ENCODE data around the gene SFRP5.

Gene SFRP5

DNA sequence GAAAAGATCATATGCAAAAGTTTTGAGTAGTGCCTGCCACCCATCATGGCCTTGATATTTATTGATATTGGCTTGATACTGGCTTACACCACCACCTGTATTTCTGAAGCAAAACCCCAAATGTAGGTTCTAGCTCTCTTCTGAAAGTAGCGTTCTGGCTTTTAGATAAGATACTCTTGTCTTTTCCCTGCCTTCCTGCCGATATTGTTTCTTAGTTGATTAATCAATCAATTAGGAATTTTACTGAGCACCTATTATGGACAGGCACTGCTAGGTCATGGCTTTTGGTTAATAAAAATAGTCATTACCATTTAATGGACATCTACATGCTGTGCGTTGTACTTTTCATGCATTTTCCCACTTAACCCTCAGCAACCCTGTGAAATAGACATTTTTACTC, 7.9 kb downstream of the SFRP5 start:
- DNase-seq = no peak

DNA sequence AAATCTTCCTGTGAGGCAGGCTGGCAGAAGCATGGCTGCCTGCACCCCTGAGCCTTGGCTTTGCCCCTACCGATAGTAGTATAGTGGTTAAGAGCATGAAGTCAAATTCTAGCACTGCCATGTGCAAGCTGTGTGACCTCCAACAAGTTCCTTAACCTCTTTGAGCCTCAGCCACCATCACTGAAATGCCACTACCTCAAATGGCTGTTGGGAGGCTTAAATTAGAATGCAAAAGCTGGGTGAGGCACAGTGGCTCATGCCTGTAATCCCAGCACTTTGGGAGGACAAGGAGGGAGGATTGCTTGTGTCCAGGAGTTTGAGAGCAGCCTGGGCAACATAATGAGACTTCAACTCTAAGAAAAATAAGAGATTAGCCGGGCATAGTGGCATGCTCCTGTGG, 8.4 kb downstream of the SFRP5 start:
- no peak for DNase-seq

DNA sequence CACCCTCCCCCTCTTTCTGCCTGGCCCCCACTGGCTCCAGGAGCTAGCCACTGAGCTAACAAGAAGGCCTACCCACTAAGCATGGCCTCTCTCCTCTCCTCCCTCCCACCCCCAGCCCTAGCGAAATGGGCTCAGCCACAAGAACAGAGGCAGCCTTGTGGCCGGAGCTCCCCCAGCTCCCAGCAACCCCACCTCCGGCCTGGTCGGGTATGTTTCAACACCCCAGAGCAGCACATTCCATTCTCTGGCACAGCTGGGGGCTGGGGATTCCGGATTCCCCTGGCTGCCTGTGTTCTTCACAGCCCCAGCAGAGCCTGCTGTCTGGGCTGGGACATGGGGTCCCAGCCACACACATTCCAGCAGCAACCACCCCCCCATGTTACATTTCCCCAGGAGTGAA, 9.0 kb downstream of the SFRP5 start:
- DNase-seq = no peak

DNA sequence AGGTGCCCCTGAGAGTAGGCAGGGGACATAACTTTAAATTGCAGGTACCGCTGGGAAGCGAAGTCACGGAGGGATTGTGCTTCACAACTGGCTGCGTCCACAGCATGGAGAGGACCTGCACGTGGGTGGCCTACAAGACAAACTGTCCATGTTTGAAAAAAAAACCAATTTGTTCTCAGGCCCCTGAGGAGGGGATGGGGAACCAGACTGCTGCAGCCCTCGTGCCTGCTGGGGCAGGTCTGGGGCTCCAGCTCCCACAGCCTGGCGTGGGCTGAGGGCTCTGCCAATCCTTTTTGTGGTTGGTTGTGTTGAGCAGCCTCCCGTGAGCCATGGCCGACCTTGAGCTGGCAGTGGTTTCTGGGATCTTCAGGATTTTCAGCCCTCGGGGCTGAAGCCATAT, 9.7 kb downstream of the SFRP5 start:
- no peak for DNase-seq

DNA sequence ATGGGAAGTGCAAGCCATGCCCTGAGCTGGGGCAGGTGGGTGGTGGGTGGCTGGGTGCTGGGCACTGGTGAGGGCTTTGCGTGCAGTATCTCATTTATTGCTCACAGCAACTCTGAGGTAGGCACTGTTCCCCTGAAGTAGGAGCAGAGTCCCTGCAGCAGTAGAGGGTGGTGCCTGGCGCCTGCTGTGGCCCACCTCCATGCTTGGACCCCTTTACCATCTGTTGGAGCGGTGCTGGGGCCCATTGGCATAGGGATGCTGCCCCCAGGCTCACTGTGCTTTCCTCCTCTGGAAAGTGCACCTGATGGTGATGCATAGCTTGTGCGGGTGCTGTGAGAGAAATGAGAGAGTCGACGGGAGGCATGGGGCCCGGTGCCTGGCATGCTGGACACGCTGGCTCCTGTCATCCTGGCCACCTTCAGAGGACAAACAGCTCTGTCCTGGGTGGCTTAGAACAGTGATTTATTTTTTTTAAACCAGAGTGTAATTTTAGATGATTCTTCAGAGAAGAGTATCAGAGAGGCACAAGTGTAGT, 10.4 kb downstream of the SFRP5 start:
- DNase-seq = no peak

DNA sequence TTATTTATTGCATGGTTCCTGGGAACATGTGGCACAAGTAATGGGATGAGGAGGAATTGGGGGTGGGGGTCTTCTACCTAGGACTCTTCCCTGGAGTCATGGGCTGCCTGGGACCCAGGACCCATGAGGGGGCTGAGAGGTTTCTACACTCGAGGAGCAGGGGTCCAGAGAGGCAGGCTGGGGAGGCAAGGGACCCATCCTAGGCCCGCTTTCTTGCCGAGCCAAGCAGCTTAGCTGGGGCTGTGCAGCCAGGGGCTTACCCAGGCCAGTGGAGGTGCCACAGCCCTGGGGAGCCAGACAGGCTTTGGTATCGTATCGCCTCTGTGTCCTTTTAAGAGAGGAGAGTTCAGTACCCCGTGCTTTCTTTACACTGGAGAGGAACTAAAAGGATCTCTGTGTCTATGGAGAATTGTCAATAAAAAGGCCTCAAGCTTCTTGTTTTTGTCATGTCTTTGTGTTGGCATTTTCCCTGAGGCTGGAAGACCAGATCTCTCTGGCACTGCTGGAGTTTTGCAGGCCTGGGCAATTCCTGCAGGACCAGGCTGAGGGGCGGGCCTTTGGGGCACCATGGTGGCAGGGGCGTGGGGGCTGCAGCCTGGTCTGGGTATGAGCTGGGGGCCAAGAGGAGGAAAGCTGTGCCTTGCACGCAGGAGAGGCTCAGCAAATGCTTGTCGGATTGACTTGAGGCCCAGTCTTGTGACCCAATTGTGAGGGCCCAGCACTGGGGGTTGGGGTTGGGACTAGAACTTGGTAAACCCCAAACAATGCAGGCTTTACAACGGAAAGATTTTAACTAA, 11.1 kb downstream of the SFRP5 start:
- DNase-seq = no peak

DNA sequence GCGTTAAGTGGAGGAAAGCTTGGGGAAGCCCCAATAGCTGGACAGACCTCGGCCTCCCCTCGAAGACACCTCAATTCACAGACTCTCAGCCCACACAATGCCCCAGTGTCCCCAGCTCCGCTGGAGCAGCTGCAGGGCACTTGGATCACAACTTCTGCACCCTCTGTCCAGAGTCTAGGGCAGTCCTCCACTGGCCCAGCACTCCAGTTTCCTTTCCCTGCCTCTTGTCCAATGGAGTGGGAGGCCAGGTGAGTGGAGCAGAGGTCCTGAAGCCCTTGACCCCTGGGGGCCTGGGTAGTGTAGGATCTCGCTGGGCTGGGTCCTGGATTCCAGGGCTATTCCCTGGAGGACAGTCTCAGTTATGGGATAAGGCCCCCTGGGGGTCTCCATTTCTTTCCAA, 11.9 kb downstream of the SFRP5 start:
- DNase-seq = no peak

DNA sequence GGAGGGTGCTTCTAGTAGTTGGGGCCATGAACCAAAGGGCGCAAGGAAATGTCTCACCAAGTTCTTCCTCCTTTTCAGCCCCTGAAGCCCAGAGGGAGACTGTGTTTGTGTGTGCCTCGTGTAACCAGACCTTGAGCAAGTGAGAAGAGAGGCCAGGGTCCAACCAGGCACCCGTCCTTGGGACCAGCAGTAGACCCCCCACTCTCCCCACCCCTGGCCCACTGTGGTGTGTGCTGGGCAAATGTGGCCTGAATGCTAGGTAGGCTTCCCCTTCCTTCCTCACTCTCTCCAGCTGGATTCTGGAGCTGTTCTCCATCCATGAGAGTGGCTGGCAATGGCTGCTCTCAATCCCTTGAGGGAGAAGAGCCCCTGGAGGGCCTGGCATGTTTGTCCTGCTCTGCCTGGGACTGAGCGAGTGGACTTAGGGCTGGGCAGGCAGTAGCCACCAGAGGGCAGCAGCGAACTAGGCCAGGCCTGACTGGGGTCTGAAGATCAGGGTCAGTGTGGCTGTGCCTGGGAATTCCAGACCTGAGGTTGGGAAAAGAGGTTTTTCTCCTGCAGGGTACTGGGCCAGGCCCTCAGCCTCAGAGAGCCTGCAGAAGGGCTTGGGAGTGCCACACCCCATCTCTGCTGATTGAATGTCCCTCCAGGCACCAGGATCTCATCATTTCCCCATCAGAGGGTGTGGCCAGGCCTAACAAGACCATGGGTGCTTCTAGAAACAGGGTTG, 12.5 kb downstream of the SFRP5 start:
- DNase-seq = peak; percentile 20

DNA sequence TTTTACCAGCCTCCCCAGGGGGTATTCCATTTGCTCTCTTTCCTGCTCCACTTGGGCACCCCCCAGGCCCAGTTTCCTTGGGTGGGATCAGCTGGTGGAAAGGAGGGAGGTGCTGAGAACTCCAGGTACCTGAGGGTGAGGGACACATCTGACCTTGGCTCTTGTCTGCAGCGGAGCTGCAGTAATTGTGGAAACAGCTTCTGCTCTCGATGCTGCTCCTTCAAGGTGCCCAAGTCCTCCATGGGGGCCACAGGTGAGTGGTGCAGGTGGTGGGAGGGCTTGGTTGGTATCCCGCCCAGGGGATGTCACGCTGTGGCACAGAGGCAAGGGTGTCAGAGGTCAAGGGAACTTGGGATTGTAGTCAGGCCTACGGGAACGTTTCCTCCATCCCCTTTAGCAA, 14.3 kb downstream of the SFRP5 start:
- no peak for DNase-seq

DNA sequence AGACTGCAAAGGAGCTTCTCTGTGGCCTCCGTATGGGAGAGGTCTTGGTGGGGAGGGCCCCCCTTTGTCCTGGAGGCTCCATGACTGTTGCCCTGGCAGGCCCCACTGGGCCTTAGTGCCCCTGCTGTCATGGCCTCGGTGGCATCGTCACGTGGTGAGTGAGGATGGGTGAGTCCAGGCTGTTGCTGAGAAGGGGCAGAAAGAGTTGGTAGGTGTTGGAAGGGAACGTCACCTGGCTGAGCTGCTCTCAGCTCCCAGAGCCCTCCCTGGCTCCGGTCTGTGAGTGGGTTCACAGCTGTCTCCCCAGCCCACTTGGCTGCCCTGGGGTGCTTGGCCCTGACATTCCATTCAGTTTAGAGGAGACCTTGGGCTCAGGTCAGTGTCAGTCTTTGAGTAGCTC, 16.1 kb downstream of the SFRP5 start:
- DNase-seq = no peak

DNA sequence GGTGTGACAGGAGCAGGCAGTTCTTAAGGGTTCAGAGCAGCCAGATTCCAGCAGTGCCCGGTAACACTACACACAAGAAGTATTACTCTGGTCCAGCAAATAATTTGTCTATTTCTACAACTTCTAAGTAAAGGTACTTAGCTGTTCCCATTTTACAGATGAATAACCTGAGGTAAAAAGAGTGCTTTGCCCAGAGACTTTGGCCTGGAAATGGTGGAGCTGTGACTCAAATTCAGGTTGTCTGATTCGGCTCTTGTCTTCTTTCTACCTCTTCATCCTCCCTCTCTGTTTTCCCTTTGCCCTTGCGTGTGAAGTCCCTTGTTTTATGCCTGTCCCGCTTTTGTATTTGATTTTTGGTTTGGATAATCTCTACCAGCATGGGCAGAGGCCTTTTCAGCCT, 17.1 kb downstream of the SFRP5 start:
- no peak for DNase-seq

DNA sequence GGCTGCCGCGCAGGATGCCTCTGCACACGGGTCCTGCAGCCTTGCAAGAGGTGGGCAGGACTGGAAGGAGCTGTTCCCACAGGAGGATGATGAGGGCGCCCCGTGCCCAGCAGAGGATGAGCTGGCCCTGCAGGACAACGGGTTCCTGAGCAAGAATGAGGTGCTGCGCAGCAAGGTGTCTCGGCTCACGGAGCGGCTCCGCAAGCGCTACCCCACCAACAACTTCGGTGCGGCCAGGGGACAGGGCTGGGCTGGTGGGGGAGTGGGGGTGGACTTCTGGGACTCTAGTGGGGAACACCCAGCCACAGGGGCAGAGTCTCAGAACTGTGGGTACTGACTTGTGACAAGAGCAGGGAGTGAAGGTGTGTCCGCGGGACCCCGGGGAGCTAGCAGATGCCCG, 18.8 kb downstream of the SFRP5 start:
- no peak for DNase-seq

DNA sequence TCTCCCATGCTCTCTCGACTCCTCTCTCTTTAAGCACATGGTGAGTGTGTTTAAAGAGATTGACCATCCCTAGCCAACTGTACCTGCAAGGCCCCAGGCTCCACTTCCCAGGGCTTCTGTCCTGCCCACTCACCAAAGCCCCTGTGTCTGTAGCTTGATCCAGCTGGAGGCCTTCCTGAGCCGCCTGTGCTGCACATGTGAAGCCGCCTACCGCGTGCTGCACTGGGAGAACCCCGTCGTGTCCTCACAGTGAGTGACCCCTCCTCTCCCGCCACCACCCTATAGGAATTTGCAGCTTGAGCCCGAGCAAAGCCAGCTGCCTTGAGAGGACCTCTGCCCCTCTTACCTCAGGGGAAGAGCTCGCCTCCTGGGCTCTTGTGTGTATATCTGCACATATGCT, 23.7 kb downstream of the SFRP5 start:
- no peak for DNase-seq

DNA sequence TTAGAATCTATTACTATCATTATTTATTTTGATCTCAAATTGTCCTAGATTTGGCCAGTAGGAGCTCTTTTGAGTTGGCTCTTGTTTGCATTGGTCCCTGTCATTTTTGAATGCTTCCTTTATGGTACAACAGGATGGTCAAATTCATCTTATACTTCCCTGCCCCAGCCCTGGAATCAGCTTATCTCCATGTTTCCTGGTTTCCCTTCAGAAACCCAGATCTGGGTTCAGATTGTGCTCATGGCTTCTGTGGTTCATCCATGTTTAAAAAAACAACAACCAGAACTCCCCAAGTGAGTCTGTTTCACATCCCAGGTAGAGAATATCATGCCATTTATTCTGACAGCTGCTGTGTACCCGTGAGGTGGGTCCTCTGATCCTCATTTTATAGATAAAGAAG, 24.2 kb downstream of the SFRP5 start:
- no peak for DNase-seq

DNA sequence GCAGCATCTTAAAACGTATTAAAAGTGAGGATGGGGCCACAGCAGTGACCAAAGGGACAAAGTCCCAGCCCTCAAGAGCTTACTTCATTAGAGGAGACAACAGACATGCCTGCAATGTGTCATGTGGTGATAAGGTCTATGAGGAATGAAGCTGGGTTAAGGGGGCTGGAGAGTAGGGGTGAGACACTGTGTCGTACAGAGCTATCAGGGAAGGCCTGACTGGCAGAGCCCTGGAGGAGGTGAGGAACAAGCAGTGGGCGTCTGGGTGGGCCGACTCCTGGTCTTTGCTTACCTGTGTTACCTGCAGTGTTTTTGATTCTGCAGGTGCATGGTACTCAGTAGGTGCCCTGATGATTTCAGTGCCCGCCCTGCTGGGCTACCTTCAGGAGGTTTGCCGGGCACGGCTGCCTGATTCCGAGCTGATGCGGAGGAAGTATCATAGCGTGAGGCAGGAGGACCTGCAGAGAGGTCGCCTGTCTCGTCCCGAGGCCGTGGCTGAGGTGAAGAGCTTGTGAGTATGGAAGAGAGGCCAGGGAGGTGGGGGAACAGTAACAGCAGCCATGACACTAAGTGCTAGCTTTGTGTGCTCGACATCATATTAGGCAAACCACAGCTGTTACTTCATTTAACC, 27.3 kb downstream of the SFRP5 start:
- no peak for DNase-seq

DNA sequence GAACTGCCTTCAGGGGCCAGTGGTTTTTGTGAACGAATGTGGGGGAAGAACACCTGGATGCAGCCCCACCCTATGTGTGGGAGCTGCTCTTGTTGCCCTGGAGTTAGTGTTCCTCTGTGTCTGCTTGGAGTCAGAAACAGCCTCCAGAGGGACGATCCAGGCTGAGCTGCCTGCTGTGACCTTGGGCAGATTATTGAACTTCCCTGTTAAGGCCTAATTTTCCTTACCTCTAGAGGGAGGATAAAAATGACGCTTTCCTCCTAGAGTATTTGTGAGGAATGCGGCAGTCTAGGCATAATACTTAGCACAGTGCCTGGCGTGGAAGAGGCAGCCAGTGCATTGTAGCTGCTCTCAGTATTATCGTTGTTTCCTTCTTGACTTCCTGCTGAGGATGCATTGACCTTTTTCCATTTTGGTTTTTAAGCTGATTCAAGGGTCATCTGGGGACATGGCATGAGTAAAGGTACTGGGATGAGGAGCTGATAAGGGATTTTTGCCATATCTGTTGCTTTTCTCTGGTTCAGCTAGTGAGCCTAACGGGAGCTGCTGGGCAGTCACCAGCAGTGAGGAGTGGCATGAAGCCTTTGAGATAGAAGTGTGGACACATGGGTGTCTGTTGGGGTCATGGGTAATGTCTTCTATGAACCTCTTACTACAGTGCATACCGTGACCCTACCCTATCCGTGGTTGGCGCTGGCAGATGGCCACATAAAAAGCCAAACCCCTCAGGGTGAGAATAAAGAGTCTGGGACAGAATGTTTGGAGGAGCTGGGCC, 28.4 kb downstream of the SFRP5 start:
- DNase-seq = no peak

DNA sequence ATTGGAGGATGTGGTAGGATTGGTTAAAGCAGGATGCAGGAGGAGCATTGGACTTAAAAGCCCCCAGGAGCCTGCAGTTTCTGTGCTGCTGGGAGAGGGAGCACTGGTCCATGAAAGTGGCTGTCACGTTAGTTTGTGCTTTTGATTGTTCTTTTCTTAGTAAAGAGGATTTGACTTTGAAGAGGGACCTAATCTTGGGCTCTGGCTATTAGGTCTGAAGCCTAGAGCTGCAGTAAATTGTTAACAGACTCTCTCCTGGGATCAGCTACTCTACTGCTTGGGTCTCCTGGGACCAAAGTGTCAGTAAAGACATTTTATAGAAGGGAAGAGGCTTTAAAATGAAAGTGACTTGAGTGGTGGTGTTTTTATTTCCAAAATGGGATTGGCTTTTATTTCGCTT, 31.2 kb downstream of the SFRP5 start:
- no peak for DNase-seq

DNA sequence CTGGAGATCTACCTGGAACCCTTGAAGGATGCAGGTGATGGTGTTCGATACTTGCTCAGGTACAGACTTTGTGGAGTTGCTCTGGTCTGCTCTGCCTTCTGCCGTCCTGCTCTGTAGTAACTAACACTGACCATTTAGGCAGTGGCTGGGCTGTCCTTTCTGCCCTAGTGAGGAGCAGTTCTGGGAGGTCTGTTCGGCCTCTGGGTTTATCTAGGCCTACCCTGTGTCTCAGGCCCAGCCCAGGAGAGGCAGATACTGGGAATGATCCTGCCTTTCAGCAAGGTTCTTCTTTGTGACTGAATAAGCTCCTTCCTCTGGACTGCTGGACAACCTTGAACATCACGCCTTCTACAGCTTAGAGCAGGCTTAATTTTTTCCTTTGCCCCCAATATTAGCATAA, 33.2 kb downstream of the SFRP5 start:
- DNase-seq = no peak

DNA sequence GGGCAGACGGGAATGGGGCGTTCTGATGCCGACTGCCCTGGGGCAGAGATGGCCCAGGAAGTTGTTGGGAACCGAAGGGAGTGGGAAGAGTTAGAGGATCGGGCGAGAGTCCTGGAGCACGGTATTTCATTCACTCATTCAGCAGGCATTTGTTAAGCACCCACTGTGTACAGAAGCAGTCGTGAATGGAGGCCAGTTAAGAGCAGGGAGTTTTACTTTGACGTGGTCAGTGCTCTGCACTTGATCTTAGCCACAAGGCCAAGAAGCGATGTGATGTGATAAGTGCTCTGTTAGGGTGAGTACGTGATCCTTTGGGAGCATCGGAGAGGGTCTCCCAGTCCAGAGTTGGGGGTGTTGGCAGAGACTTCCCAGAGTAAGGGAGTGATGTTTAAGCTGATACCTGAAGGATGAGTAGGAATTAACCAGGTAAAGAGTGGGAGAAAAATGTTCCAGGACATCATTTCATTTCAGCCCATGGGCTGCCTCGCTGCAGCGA, 34.0 kb downstream of the SFRP5 start:
- no peak for DNase-seq

DNA sequence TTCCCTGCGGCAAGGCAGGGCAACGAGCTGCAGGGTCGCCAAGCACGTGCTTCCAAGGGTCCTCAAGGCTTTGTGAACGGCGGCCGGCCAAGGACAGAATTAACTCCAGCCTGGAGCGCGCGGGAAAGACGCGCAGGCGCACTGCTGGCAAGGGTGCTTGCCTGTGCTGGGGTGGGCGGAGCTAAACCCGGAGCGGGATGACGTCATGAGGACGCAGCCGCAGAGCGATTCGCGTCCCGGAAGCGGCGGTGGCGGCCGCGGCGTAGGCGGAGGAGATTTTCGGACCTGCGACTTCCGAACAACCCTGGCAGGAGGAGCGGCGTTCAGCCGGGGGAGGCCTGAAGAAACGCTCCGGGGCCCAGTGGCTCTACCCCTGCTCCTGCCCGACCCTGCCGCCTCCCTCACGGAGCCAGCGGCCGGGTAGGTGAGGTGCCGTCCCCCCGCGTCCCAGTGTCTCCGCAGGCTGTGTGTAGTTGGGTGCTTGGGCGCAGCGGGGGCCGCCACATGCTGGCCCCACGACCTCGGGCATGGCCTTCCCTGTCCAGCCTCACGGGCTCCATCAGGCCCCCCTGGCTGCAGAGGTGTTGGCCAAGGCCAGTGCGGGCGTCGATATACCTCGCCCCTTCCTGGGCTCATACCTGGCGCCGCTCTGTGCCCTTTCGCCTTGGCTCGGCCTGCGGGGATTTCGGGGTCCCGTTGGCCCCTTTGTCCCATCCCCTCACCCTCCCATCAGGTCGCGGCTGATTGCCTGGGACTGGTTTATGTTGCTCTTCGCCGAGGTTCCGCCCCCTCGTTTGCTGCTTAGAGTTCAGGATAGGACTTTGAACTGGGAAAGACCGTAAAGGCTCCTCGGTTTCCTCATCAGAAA, 34.7 kb downstream of the SFRP5 start, which contains the start of gene ZFYVE27:
TSS of gene ZFYVE27 (plus strand) at position 227 of the 868 bp plus-strand sequence. CDS start 1,350 bp downstream, outside the sequence.
- DNase-seq = peak; percentile 92

DNA sequence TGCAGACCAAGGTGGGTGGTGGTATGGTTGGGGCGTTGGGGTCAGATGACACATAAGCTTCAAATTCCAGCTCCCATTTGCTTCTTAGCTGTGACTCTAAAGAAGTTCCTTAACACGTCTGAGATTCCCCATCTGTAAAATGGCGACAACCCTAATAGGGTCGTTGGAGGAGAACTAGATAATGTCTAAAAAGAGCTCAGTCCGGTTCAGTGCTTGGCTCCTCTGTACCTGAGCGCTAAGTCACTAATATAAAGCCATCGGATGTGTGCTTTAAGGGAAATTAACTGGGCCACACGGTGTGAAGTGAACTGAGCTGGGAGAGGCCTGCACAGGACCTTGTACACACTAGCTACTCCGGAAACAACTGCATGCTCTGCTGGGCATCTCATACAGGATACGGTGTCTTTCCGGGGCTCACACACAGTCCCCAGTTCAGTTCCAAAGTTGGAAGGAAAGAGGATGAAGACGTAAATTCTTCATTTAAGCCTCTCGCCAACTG, 35.3 kb downstream of the SFRP5 start:
- no peak for DNase-seq
